Transverse colon (tissue), 4 donors: Measurements from ENCODE around the gene A1BG. TPM values are rescaled to one million over a fixed set of nuclear protein-coding genes. Genes with fewer than 3 reads are reported as not detected.

ENCODE experiments used
- DNase-seq: peaks from one replicate; pipeline ENCODE4 v3.0.0-alpha.2; 2019
- H3K27ac ChIP-seq, 4 donors: fragments of 200-600 bp; sonication (generic); 2 replicates each; pipeline ENCODE4 v1.5.1; 2016 to 2018; ENCODE audit warnings: inconsistent platforms in 4 of 4
- H3K27me3 ChIP-seq: fragments of 200-600 bp; sonication (generic); 2 replicates; pipeline ENCODE4 v1.5.1; 2017; ENCODE audit warnings: inconsistent platforms
- H3K36me3 ChIP-seq, 4 donors: fragments of 200-600 bp; sonication (generic); 2 replicates each; pipeline ENCODE4 v1.5.1; 2017 to 2019; ENCODE audit warnings: inconsistent platforms in 4 of 4
- H3K4me1 ChIP-seq, 4 donors: fragments of 200-600 bp; sonication (generic); 2 replicates each; pipeline ENCODE4 v1.5.1; 2017 to 2020; ENCODE audit warnings: inconsistent platforms in 4 of 4
- H3K4me3 ChIP-seq, 4 donors: fragments of 200-600 bp; sonication (generic); 1 replicate in 1 of 4; 2 replicates in 3 of 4; pipeline versions ENCODE4 v1.5.1 to v1.6.1; 2017 to 2019; ENCODE audit warnings: inconsistent platforms in 4 of 4
- H3K9me3 ChIP-seq, 2 donors: fragments of 200-600 bp; sonication (generic); 2 replicates each; pipeline ENCODE4 v1.5.1; 2017 to 2019; ENCODE audit warnings: inconsistent platforms in 2 of 2
- EP300 ChIP-seq: sonication (generic); formaldehyde crosslinking; IDR thresholded peaks from one replicate; pipeline ENCODE4 v1.6.1; 2017; ENCODE audit warnings: antibody characterized with exemption, low read depth
- POLR2A ChIP-seq: fragments of 450-650 bp; IDR thresholded peaks from one replicate; pipeline ENCODE4 v1.6.1; 2016; ENCODE audit warnings: antibody characterized with exemption, mild to moderate bottlenecking, moderate library complexity
- POLR2AphosphoS5 ChIP-seq, 3 donors: sonication (generic); formaldehyde crosslinking; IDR thresholded peaks; one replicate each; pipeline ENCODE4 v1.6.1; 2016; ENCODE audit warnings: antibody characterized with exemption in 3 of 3
- WGBS, 2 donors: methylation state at CpG; one replicate each; pipeline ENCODE4 v1.1.5; 2018; ENCODE audit warnings: low coverage in 1 of 2; 5-methylcytosine and 5-hydroxymethylcytosine counted together
- in situ Hi-C, 4 donors: fragments of 200-750 bp; cut with MboI; loops; one replicate each; pipeline versions ENCODE4 v1.15.0 to v1.15.1; 2017; ENCODE audit warnings: low sequenced_read_pairs in 3 of 4, low pct_ligation_motif_present in 1 of 4, low pct_unique_long_range_greater_than_20kb in 1 of 4
- intact Hi-C: fragments of 100-400 bp; cut with DNase I; formaldehyde crosslinking; loops from one replicate; pipeline ENCODE4 v1.15.1; 2023; ENCODE audit warnings: low total_unique reads
- small RNA-seq, 4 donors: library from RNA; depleted of rRNA; stranded (forward); fragments of <200 nt; gene quantifications; one replicate each; pipeline ENCODE3, GENCODE V24; 2016
- total RNA-seq, 4 donors: library from RNA; depleted of rRNA; stranded (reverse); fragments of >200 nt; gene quantifications; one replicate each; pipeline ENCODE4 v1.1.0, GENCODE V29; 2016
- TF ChIP-seq, protein P1 (sequence below), 5 experiments: fragments of 200-600 bp in 3 of 5; fragments of 450-650 bp in 2 of 5; sonication (generic) in 3 of 5; IDR thresholded peaks; 1 replicate in 2 of 5; 2 replicates in 3 of 5; pipeline ENCODE4 v1.5.1; 2016 to 2017; ENCODE audit warnings: antibody characterized with exemption in 5 of 5, inconsistent platforms in 3 of 5, mild to moderate bottlenecking in 2 of 5, moderate library complexity in 1 of 5

The A1BG gene
- total RNA-seq, 4 donors from 2014 or later = 0.60 to 25.1 (median 3.7) TPM; not detected in 1

DNA sequence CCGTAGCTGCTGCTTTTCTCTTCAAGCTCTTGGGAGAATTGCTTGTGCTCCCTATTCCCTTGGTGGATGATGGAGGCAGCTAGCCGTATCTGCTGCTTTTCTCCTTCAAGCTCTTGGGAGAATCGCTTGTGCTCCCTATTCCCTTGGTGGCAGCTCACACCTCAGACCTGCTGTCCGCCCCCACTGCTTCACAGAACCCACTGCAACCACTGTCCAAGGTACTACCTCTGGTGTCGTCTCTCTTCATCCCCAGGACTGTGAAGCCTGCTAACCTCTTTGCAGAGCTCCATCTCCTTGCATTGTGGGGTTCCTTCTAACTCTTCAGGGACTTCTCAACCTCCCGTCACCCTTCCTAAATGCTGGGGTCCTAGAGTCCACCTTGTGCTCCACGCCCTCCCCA is 52.7 kb downstream of the A1BG start:
- Histone ChIP-seq H3K4me1 (peaks cover 0 to 6% (median 5%) of the 10 kb centered on the region in 4 donors), H3K4me3 (no peak overlapping the region), H3K36me3 (peaks cover 0 to 17% (median 2%) of the 10 kb centered on the region in 4 donors), H3K27me3 (no peaks in the 10 kb centered on the region), H3K27ac (no peak overlapping the region), H3K9me3 (no peaks in the 10 kb centered on the region)
- in situ Hi-C loops (no loop called here), intact Hi-C loops (no loop called here)
- no peak for DNase-seq
- TF ChIP-seq EP300 (no peak), POLR2AphosphoS5 (IDR thresholded peaks at IDR 0.05) (no peak), POLR2A (no peak)
- TF ChIP-seq, protein P1, sequence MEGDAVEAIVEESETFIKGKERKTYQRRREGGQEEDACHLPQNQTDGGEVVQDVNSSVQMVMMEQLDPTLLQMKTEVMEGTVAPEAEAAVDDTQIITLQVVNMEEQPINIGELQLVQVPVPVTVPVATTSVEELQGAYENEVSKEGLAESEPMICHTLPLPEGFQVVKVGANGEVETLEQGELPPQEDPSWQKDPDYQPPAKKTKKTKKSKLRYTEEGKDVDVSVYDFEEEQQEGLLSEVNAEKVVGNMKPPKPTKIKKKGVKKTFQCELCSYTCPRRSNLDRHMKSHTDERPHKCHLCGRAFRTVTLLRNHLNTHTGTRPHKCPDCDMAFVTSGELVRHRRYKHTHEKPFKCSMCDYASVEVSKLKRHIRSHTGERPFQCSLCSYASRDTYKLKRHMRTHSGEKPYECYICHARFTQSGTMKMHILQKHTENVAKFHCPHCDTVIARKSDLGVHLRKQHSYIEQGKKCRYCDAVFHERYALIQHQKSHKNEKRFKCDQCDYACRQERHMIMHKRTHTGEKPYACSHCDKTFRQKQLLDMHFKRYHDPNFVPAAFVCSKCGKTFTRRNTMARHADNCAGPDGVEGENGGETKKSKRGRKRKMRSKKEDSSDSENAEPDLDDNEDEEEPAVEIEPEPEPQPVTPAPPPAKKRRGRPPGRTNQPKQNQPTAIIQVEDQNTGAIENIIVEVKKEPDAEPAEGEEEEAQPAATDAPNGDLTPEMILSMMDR (IDR thresholded peaks at IDR 0.05) = no peak
- WGBS, 2 donors = 93 to 100% methylated on average over 5 to 7 of the region's 7 CpGs

DNA sequence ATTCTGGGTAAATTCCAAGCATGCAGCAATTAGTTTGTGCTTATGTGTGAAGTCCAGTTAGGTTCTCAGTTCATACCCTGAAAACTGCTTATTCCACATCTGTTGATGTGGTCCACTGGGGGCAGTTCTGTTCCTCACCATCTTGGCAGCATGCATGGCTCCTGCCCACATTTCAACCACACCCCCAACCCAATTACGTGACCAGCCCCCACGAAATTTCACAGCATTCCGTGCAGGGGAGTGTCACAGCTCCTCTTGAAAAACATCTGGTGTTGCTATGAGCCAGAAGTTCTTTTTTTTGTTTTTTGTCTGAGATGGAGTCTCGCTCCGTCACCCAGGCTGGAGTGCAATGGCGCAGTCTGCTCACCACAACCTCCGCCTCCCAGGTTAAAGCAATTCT is 57.2 kb downstream of the A1BG start:
- in situ Hi-C loops (no loop called here), intact Hi-C loops (no loop called here)
- H3K4me1 ChIP-seq = no peaks in the 10 kb centered on the region
- peaks cover 26 to 36% of the 10 kb centered on the region in 2 donors for H3K9me3 ChIP-seq
- TF ChIP-seq, protein P1 (IDR thresholded peaks at IDR 0.05) = no peak
- TF ChIP-seq EP300 (no peak), POLR2AphosphoS5 (IDR thresholded peaks at IDR 0.05) (no peak), POLR2A (no peak)
- peaks cover 0 to 61% (median 22%) of the 10 kb centered on the region in 4 donors for H3K36me3 ChIP-seq
- H3K27me3 ChIP-seq = no peaks in the 10 kb centered on the region
- no peak overlapping the region for H3K4me3 ChIP-seq
- DNase-seq = no peak
- WGBS, 2 donors = 90 to 96% methylated on average over 4 to 7 of the region's 7 CpGs
- no peak overlapping the region for H3K27ac ChIP-seq

Small RNA genes within 50 kb of the gene (small RNA-seq; reads per million reads assigned to genes)
- gene MIR4754 = 0 reads per million in 4 donors
- 0 to 0.53 (median 0.14) reads per million in 4 donors for gene MIR6806
- 0 to 1.1 (median 0.32) reads per million in 4 donors for gene RNA5SP473

Other genes with a start within 250 kb of the A1BG start
- gene ZNF329, start 202.7 kb downstream of the A1BG start, total RNA-seq = 1 to 10 TPM in 3 of 4 donors, under 1 TPM in 1; 0.60 to 5.5 (median 4.0) TPM
- 10 to 100 TPM; 12.5 to 30.8 (median 19.0) TPM for gene ZNF274, start 170.4 kb downstream of the A1BG start, total RNA-seq
- 10 to 100 TPM in 3 of 4 donors, 1 to 10 TPM in 1; 8.6 to 62.3 (median 25.1) TPM for gene ZNF544, start 124.6 kb downstream of the A1BG start, total RNA-seq
- gene ZNF8, start 74.5 kb downstream of the A1BG start, total RNA-seq = 1 to 10 TPM; 4.6 to 6.6 (median 6.3) TPM
- 10 to 100 TPM; 13.3 to 58.9 (median 36.2) TPM for gene ERVK3-1, start 48.1 kb downstream of the A1BG start, total RNA-seq
- 10 to 100 TPM in 1 of 4 donors, 1 to 10 TPM in 3; 3.0 to 11.6 (median 3.3) TPM for gene ZSCAN22, start 26.5 kb downstream of the A1BG start, total RNA-seq
- 10 to 100 TPM in 1 of 4 donors, 1 to 10 TPM in 3; 1.3 to 19.3 (median 4.2) TPM for gene ZNF497, start 9.3 kb upstream of the A1BG start, total RNA-seq
- 10 to 100 TPM in 1 of 4 donors, 1 to 10 TPM in 3; 3.7 to 10.7 (median 6.1) TPM for gene ZNF837, start 27.5 kb upstream of the A1BG start, total RNA-seq
- 1,000 to 10,000 TPM in 1 of 4 donors, 100 to 1,000 TPM in 3; 513 to 1,129 (median 743) TPM for gene RPS5, start 33.8 kb upstream of the A1BG start, total RNA-seq
- not detected for gene RNF225, start 42.2 kb upstream of the A1BG start, total RNA-seq
- 1 to 10 TPM; 3.4 to 8.3 (median 7.3) TPM for gene ZNF584, start 55.2 kb upstream of the A1BG start, total RNA-seq
- 1 to 10 TPM; 3.0 to 5.1 (median 3.5) TPM for gene ZNF132, start 86.7 kb upstream of the A1BG start, total RNA-seq
- 10 to 100 TPM in 1 of 4 donors, 1 to 10 TPM in 3; 3.0 to 10.6 (median 6.3) TPM for gene ZNF324B, start 98.1 kb upstream of the A1BG start, total RNA-seq
- 10 to 100 TPM in 3 of 4 donors, 1 to 10 TPM in 1; 9.4 to 27.5 (median 24.5) TPM for gene ZNF324, start 113.6 kb upstream of the A1BG start, total RNA-seq
- gene ZNF446, start 122.9 kb upstream of the A1BG start, total RNA-seq = 10 to 100 TPM in 3 of 4 donors, 1 to 10 TPM in 1; 2.8 to 54.6 (median 18.1) TPM
- 1 to 10 TPM in 3 of 4 donors, not detected in 1; 3.3 to 5.0 (median 4.4) TPM for gene SLC27A5, start 158.5 kb upstream of the A1BG start, total RNA-seq
- gene ZBTB45, start 166.3 kb upstream of the A1BG start, total RNA-seq = 10 to 100 TPM; 12.8 to 24.7 (median 18.1) TPM
- 100 to 1,000 TPM; 180 to 694 (median 297) TPM for gene TRIM28, start 190.6 kb upstream of the A1BG start, total RNA-seq
- gene CHMP2A, start 201.6 kb upstream of the A1BG start, total RNA-seq = 100 to 1,000 TPM in 3 of 4 donors, 10 to 100 TPM in 1; 24.7 to 194 (median 141) TPM
- 10 to 100 TPM; 24.2 to 56.9 (median 26.7) TPM for gene UBE2M, start 205.1 kb upstream of the A1BG start, total RNA-seq
- gene MZF1, start 219.8 kb upstream of the A1BG start, total RNA-seq = 100 to 1,000 TPM in 1 of 4 donors, 10 to 100 TPM in 3; 45.5 to 113 (median 67.1) TPM